Measurements from ENCODE around the gene HOMER2. TPM values are rescaled to one million over a fixed set of nuclear protein-coding genes. Genes with fewer than 3 reads are reported as not detected.

HOMER2 gene
- total RNA-seq, 1 donor from 2014 or later = 48.8 TPM

GRCh38 chr15:82875411-82876003 lies 77.0 kb downstream of the HOMER2 start:
- no peak overlapping the region for H3K4me3 ChIP-seq (ENCODE audit: low read depth, low read length)
- no peak for DNase-seq (ENCODE audit: low read depth)
- no peak for TF ChIP-seq CTCF (conservative IDR thresholded peaks at IDR 0.05; ENCODE audit: low read depth, low read length)

GRCh38 chr15:82874961-82875360 lies 77.6 kb downstream of the HOMER2 start:
- no peak overlapping the region for H3K4me3 ChIP-seq (ENCODE audit: low read depth, low read length)
- no peak for DNase-seq (ENCODE audit: low read depth)
- no peak for TF ChIP-seq CTCF (conservative IDR thresholded peaks at IDR 0.05; ENCODE audit: low read depth, low read length)

GRCh38 chr15:82874267-82874666 lies 78.3 kb downstream of the HOMER2 start:
- no peak for DNase-seq (ENCODE audit: low read depth)
- H3K4me3 ChIP-seq (ENCODE audit: low read depth, low read length) = no peak overlapping the region
- TF ChIP-seq CTCF (conservative IDR thresholded peaks at IDR 0.05; ENCODE audit: low read depth, low read length) = no peak

GRCh38 chr15:82873000-82873680 lies 79.4 kb downstream of the HOMER2 start:
- TF ChIP-seq CTCF (conservative IDR thresholded peaks at IDR 0.05; ENCODE audit: low read depth, low read length) = no peak
- no peak for DNase-seq (ENCODE audit: low read depth)
- H3K4me3 ChIP-seq (ENCODE audit: low read depth, low read length) = no peak overlapping the region

- H3K4me3 ChIP-seq (ENCODE audit: low read depth, low read length) = no peak overlapping the region
- TF ChIP-seq CTCF (conservative IDR thresholded peaks at IDR 0.05; ENCODE audit: low read depth, low read length) = no peak
- DNase-seq (ENCODE audit: low read depth) = no peak
These were observed 80.6 kb downstream of the HOMER2 start for GRCh38 chr15:82871832-82872484.

GRCh38 chr15:82871358-82871757 lies 81.2 kb downstream of the HOMER2 start:
- no peak overlapping the region for H3K4me3 ChIP-seq (ENCODE audit: low read depth, low read length)
- no peak for TF ChIP-seq CTCF (conservative IDR thresholded peaks at IDR 0.05; ENCODE audit: low read depth, low read length)
- no peak for DNase-seq (ENCODE audit: low read depth)
